SJCRH30 (cell line): Measurements from ENCODE around the gene HMGA1. TPM values are rescaled to one million over a fixed set of nuclear protein-coding genes. Genes with fewer than 3 reads are reported as not detected.

Experiments
- DNase-seq, 2 experiments: peaks; one replicate each; pipeline ENCODE4 v3.0.0-alpha.2; 2015 to 2020
- H3K27ac ChIP-seq: fragments of 250-450 bp; sonication (Bioruptor Pico); 2 replicates; pipeline ENCODE4 v1.5.1; 2020; ENCODE audit warnings: mild to moderate bottlenecking, moderate library complexity
- H3K27me3 ChIP-seq: fragments of 250-450 bp; sonication (Bioruptor Pico); 2 replicates; pipeline ENCODE4 v1.5.1; 2020; ENCODE audit warnings: mild to moderate bottlenecking, moderate library complexity
- H3K36me3 ChIP-seq: fragments of 250-450 bp; sonication (Bioruptor Pico); 2 replicates; pipeline ENCODE4 v1.5.1; 2020; ENCODE audit warnings: mild to moderate bottlenecking, moderate library complexity
- H3K4me1 ChIP-seq: fragments of 250-450 bp; sonication (Bioruptor Pico); 2 replicates; pipeline ENCODE4 v1.5.1; 2020; ENCODE audit warnings: mild to moderate bottlenecking, moderate library complexity
- H3K4me3 ChIP-seq: fragments of 250-450 bp; sonication (Bioruptor Pico); 2 replicates; pipeline ENCODE4 v1.5.1; 2020; ENCODE audit warnings: mild to moderate bottlenecking, moderate library complexity
- H3K9me3 ChIP-seq: fragments of 250-450 bp; sonication (Bioruptor Pico); replicated peaks from 2 replicates; pipeline ENCODE4 v1.5.1; 2020; ENCODE audit warnings: mild to moderate bottlenecking, moderate library complexity
- total RNA-seq: library from RNA; depleted of rRNA; stranded (reverse); fragments of >200 nt; shearing (Covaris generic); gene quantifications from 2 replicates; pipeline ENCODE4 v1.2.3, GENCODE V29; 2014

The HMGA1 gene
- total RNA-seq, 1 experiment from 2014 or later, result 129 TPM

- no peak for DNase-seq
- no peak overlapping the region for H3K27ac ChIP-seq
- H3K9me3 ChIP-seq, result no peaks in the 10 kb centered on the region
- no peak overlapping the region for H3K4me3 ChIP-seq
- no peaks in the 10 kb centered on the region for H3K27me3 ChIP-seq
- no peaks in the 10 kb centered on the region for H3K36me3 ChIP-seq
- no peaks in the 10 kb centered on the region for H3K4me1 ChIP-seq
These were observed 40.4 kb downstream of the HMGA1 start for GRCh38 chr6:34276881-34277762.

GRCh38 chr6:34277763-34278112 is 41.1 kb downstream of the HMGA1 start:
- Histone ChIP-seq H3K27ac (no peak overlapping the region), H3K27me3 (no peaks in the 10 kb centered on the region), H3K36me3 (no peaks in the 10 kb centered on the region), H3K4me3 (no peak overlapping the region), H3K9me3 (no peaks in the 10 kb centered on the region), H3K4me1 (no peaks in the 10 kb centered on the region)
- no peak for DNase-seq

- Histone ChIP-seq H3K9me3 (no peaks in the 10 kb centered on the region), H3K4me3 (no peak overlapping the region), H3K36me3 (no peaks in the 10 kb centered on the region), H3K4me1 (no peaks in the 10 kb centered on the region), H3K27ac (no peak overlapping the region), H3K27me3 (no peaks in the 10 kb centered on the region)
- no peak for DNase-seq
These were observed 42.2 kb downstream of the HMGA1 start for GRCh38 chr6:34278833-34279232.

- no peaks in the 10 kb centered on the region for H3K9me3 ChIP-seq
These were observed 43.5 kb downstream of the HMGA1 start for GRCh38 chr6:34280216-34280615.

GRCh38 chr6:34281702-34282334 is 45.1 kb downstream of the HMGA1 start:
- H3K27me3 ChIP-seq, result no peaks in the 10 kb centered on the region
- H3K4me3 ChIP-seq, result no peak overlapping the region
- H3K36me3 ChIP-seq, result no peaks in the 10 kb centered on the region
- DNase-seq, result no peak
- no peaks in the 10 kb centered on the region for H3K4me1 ChIP-seq
- no peaks in the 10 kb centered on the region for H3K9me3 ChIP-seq
- no peak overlapping the region for H3K27ac ChIP-seq

More at GRCh38 chr6:34280216-34280615, 43.5 kb downstream of the HMGA1 start:
- no peak for DNase-seq
- no peak overlapping the region for H3K27ac ChIP-seq
- no peaks in the 10 kb centered on the region for H3K27me3 ChIP-seq
- no peaks in the 10 kb centered on the region for H3K36me3 ChIP-seq
- H3K4me1 ChIP-seq, result no peaks in the 10 kb centered on the region
- no peak overlapping the region for H3K4me3 ChIP-seq

- H3K4me3 ChIP-seq, result no peak overlapping the region
- H3K27ac ChIP-seq, result no peak overlapping the region
- DNase-seq, result no peak
- no peaks in the 10 kb centered on the region for H3K4me1 ChIP-seq
- H3K27me3 ChIP-seq, result no peaks in the 10 kb centered on the region
- no peaks in the 10 kb centered on the region for H3K9me3 ChIP-seq
- no peaks in the 10 kb centered on the region for H3K36me3 ChIP-seq
These were observed 48.1 kb downstream of the HMGA1 start for GRCh38 chr6:34284563-34285447.

GRCh38 chr6:34285448-34286164 is 48.9 kb downstream of the HMGA1 start:
- Histone ChIP-seq H3K9me3 (no peaks in the 10 kb centered on the region), H3K4me3 (no peak overlapping the region), H3K4me1 (no peaks in the 10 kb centered on the region), H3K27me3 (no peaks in the 10 kb centered on the region), H3K27ac (no peak overlapping the region), H3K36me3 (no peaks in the 10 kb centered on the region)
- DNase-seq, result no peak

GRCh38 chr6:34288581-34288980 is 51.9 kb downstream of the HMGA1 start:
- Histone ChIP-seq H3K27ac (no peak overlapping the region), H3K9me3 (no peaks in the 10 kb centered on the region), H3K36me3 (peaks cover 3% of the 10 kb centered on the region; the same call in 1 of the 2 replicates), H3K27me3 (no peaks in the 10 kb centered on the region), H3K4me1 (no peaks in the 10 kb centered on the region), H3K4me3 (no peak overlapping the region)
- DNase-seq, result no peak

- H3K36me3 ChIP-seq, result peaks cover 3% of the 10 kb centered on the region; the same call in 1 of the 2 replicates
- H3K4me1 ChIP-seq, result no peaks in the 10 kb centered on the region
- no peaks in the 10 kb centered on the region for H3K9me3 ChIP-seq
- H3K27me3 ChIP-seq, result no peaks in the 10 kb centered on the region
- DNase-seq, result no peak
- H3K27ac ChIP-seq, result no peak overlapping the region
- H3K4me3 ChIP-seq, result no peak overlapping the region
These were observed 52.5 kb downstream of the HMGA1 start for GRCh38 chr6:34289137-34289536.

GRCh38 chr6:34292954-34293353 is 56.3 kb downstream of the HMGA1 start:
- Histone ChIP-seq H3K27ac (no peak overlapping the region), H3K4me3 (no peak overlapping the region), H3K9me3 (no peaks in the 10 kb centered on the region), H3K27me3 (no peaks in the 10 kb centered on the region), H3K36me3 (peaks cover 3% of the 10 kb centered on the region; the same call in 1 of the 2 replicates), H3K4me1 (no peaks in the 10 kb centered on the region)
- DNase-seq, result no peak

- Histone ChIP-seq H3K27me3 (no peaks in the 10 kb centered on the region), H3K4me3 (no peak overlapping the region), H3K9me3 (no peaks in the 10 kb centered on the region), H3K4me1 (no peaks in the 10 kb centered on the region), H3K36me3 (peaks cover 3% of the 10 kb centered on the region; the same call in 1 of the 2 replicates), H3K27ac (no peak overlapping the region)
- no peak for DNase-seq
These were observed 59.0 kb downstream of the HMGA1 start for GRCh38 chr6:34295721-34296120.
